ENCODE results near the gene ALLC. TPM values are rescaled to one million over a fixed set of nuclear protein-coding genes. Genes with fewer than 3 reads are reported as not detected.

ALLC gene
- total and polyA plus RNA-seq, 8 donors, result not detected

DNA sequence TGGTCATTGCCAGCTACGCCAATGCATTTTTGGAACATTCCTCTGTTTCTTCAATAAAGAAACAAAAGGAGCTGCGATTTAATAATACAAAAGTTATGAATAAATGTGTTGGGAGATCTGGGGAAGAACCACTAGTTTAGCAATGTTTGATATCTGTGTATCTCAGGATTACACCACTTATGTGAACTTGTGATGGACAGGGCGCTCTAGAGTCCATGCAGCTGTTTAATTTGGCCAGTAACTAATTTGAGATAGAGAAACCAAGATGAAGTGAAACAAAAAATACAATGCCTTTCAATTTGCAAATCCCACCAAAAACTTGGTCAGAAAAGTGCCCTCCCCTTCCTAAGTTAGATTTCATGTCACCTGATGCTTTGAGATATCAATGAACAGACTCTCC lies 38.5 kb downstream of the ALLC start:
- H3K27me3 ChIP-seq, result peaks cover 0 to 14% (median 3%) of the 10 kb centered on the region in 3 donors
- no peaks in the 10 kb centered on the region for H3K4me1 ChIP-seq
- 78 to 87% (median 83%) methylated on average over 3 of the region's 3 CpGs for WGBS, 5 donors
- H3K4me3 ChIP-seq, result no peak overlapping the region
- no peak for TF ChIP-seq EP300 (IDR thresholded peaks at IDR 0.05)
- no peak for TF ChIP-seq POLR2A (IDR thresholded peaks at IDR 0.05)
- TF ChIP-seq, protein P1, sequence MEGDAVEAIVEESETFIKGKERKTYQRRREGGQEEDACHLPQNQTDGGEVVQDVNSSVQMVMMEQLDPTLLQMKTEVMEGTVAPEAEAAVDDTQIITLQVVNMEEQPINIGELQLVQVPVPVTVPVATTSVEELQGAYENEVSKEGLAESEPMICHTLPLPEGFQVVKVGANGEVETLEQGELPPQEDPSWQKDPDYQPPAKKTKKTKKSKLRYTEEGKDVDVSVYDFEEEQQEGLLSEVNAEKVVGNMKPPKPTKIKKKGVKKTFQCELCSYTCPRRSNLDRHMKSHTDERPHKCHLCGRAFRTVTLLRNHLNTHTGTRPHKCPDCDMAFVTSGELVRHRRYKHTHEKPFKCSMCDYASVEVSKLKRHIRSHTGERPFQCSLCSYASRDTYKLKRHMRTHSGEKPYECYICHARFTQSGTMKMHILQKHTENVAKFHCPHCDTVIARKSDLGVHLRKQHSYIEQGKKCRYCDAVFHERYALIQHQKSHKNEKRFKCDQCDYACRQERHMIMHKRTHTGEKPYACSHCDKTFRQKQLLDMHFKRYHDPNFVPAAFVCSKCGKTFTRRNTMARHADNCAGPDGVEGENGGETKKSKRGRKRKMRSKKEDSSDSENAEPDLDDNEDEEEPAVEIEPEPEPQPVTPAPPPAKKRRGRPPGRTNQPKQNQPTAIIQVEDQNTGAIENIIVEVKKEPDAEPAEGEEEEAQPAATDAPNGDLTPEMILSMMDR (IDR thresholded peaks at IDR 0.05), result no peak
- no peak for TF ChIP-seq POLR2AphosphoS5 (IDR thresholded peaks at IDR 0.05)
- H3K27ac ChIP-seq, result no peak overlapping the region
- H3K36me3 ChIP-seq, result no peaks in the 10 kb centered on the region
- no peaks in the 10 kb centered on the region for H3K9me3 ChIP-seq
- DNase-seq, result no peak
- intact Hi-C loops (cut with DNase I; ENCODE audit: low total_unique reads), result no loop called here

DNA sequence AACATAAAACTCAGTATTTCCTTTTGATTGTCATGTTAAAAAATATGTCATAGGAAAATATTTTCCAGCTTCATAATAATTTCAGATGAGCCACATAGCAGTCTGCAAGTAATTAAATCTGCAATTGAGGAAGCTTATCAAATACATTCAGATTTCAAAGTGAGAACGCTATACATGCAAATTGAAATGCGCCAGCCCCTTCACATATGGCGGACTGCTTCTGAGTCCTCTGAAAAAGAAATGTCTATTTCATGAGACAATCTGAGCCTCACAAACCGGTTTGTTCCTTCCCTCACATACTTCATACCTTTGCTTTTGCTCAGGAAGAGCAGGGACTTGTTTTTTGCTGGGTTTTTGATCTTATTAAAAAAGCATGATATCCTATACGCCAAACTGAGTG lies 43.1 kb downstream of the ALLC start:
- no peak overlapping the region for H3K4me3 ChIP-seq
- DNase-seq, result no peak
- 84 to 88% (median 87%) methylated on average over 5 of the region's 5 CpGs for WGBS, 5 donors
- H3K27me3 ChIP-seq, result peaks cover 9 to 49% (median 20%) of the 10 kb centered on the region in 3 donors
- intact Hi-C loops (cut with DNase I; ENCODE audit: low total_unique reads), result no loop called here
- peaks cover 0 to 16% (median 7%) of the 10 kb centered on the region in 4 donors for H3K4me1 ChIP-seq
- no peak overlapping the region for H3K27ac ChIP-seq
- TF ChIP-seq POLR2AphosphoS5 (IDR thresholded peaks at IDR 0.05) (no peak), EP300 (IDR thresholded peaks at IDR 0.05) (no peak)
- H3K9me3 ChIP-seq, result no peaks in the 10 kb centered on the region
- no peaks in the 10 kb centered on the region for H3K36me3 ChIP-seq

DNA sequence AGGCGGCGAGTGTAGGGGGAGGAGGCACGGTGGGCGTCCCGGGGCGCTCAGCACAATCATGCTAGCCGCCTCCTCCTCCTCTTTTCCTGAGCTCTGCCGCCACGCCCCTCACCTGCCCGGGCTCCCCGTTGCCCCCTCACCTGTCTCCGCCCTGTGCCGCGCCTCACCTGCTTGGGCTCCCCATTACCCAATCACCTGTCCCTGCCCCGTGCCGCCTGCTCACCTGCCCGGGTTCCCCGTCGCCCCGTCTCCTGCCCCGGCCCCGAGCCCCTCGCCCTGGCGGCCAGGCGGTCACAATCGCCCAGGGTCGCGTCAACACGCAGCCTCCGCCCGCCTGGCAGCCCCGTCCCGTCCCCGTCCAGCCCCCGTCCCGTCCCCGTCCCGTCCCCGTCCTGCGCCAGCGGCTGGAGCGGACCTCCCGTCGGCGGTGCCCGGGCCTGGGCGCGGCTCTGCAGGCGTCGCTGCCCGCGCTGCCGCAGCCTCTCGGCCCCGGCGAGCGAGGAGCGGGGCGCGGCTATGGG lies 45.3 kb downstream of the ALLC start, which contains the start of gene DCDC2C:
DCDC2C (plus strand) TSS at position 340 of the 521 bp plus-strand sequence; CDS start at position 517, 177 bp downstream.
- DNase-seq, result peak in 1 of 2 donors; percentile 17
- WGBS, 5 donors, result 7 to 14% (median 12%) methylated on average over 28 to 60 of the region's 60 CpGs
- H3K27me3 ChIP-seq, result peaks cover 9 to 55% (median 20%) of the 10 kb centered on the region in 3 donors
- TF ChIP-seq, protein P1 (IDR thresholded peaks at IDR 0.05), result no peak
- TF ChIP-seq EP300 (IDR thresholded peaks at IDR 0.05) (no peak), POLR2A (IDR thresholded peaks at IDR 0.05) (no peak), POLR2AphosphoS5 (IDR thresholded peaks at IDR 0.05) (no peak)
- peak within 1 kb of the TSS; percentile 10 to 33 (median 14) for H3K4me3 ChIP-seq
- peaks cover 0 to 16% (median 7%) of the 10 kb centered on the region in 4 donors for H3K4me1 ChIP-seq
- intact Hi-C loops (cut with DNase I; ENCODE audit: low total_unique reads), result no loop called here
- no peaks in the 10 kb centered on the region for H3K36me3 ChIP-seq
- no peaks in the 10 kb centered on the region for H3K9me3 ChIP-seq
- no peak within 1 kb of the TSS for H3K27ac ChIP-seq

DNA sequence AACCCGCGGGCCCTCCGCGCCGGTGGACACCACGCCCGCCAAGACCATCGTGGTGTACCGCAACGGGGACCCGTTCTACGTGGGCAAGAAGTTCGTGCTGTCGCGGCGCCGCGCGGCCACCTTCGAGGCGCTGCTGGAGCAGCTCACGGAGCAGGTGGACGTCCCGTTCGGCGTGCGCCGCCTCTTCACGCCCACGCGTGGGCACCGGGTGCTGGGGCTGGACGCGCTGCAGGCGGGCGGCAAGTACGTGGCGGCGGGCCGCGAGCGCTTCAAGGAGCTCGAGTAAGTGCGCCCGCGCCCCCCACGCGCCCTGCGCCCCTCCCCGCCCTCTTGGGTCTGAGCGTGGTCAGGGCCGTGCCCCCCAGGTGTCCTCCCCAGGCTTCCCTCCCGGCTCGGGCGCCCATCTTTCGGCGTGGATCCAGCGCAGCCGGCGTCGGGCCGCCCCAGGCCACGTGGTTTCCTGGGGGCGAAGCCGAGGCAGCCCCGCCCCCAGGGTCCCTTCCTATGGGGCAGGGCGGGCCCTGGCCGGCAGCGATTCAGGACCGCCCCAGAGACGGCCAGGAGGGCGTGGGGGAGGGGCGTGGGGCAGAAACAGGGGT lies 45.9 kb downstream of the ALLC start:
- H3K9me3 ChIP-seq, result no peaks in the 10 kb centered on the region
- no peak overlapping the region for H3K27ac ChIP-seq
- H3K4me3 ChIP-seq, result peak overlapping the region; percentile 10 to 33 (median 14)
- whole genome bisulfite sequencing, 5 donors, result 20 to 33% (median 28%) methylated on average over 34 to 73 of the region's 73 CpGs; no CpG with 5 or more reads in 1 of the 5 donors
- peaks cover 9 to 55% (median 20%) of the 10 kb centered on the region in 3 donors for H3K27me3 ChIP-seq
- TF ChIP-seq POLR2AphosphoS5 (IDR thresholded peaks at IDR 0.05), result no peak
- no peak for TF ChIP-seq POLR2A (IDR thresholded peaks at IDR 0.05)
- TF ChIP-seq, protein P1 (IDR thresholded peaks at IDR 0.05), result no peak
- intact Hi-C loops (cut with DNase I; ENCODE audit: low total_unique reads), result no loop called here
- H3K4me1 ChIP-seq, result peaks cover 0 to 16% (median 7%) of the 10 kb centered on the region in 4 donors
- peak in 1 of 2 donors; percentile 32 for DNase-seq
- no peaks in the 10 kb centered on the region for H3K36me3 ChIP-seq

DNA sequence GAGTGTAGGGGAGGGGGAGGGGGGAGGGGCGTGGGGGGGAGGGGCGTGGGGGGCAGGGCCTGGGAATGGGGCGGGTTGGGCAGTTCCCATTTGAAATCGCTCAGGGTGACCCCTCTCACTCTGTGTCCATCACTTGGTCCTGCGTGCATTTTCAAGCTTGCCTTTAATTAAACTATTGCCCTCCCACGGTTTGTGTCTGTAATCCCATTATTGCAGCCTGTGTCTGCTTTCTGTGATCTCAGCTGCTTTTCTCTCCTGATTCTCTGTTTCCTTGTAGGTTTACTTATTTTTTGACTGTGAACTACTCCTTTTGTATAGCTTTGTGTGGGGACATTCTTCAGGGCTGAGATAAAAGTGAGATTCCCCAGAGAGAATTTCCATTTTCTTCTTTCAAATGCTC lies 46.7 kb downstream of the ALLC start:
- Histone ChIP-seq H3K36me3 (no peaks in the 10 kb centered on the region), H3K9me3 (no peaks in the 10 kb centered on the region)
- DNase-seq, result no peak

More for the DNA sequence above, 46.7 kb downstream of the ALLC start:
- no peak overlapping the region for H3K4me3 ChIP-seq
- TF ChIP-seq, protein P1 (IDR thresholded peaks at IDR 0.05), result no peak
- peaks cover 0 to 16% (median 7%) of the 10 kb centered on the region in 4 donors for H3K4me1 ChIP-seq
- intact Hi-C loops (cut with DNase I; ENCODE audit: low total_unique reads), result no loop called here
- H3K27me3 ChIP-seq, result peaks cover 9 to 60% (median 20%) of the 10 kb centered on the region in 3 donors
- WGBS, 5 donors, result 23 to 50% (median 37%) methylated on average over 3 to 6 of the region's 6 CpGs
- no peak overlapping the region for H3K27ac ChIP-seq
